Nephron progenitor cell (in vitro differentiated cells): ENCODE data around the gene SLC29A3.
"Not testable (repeated sequence)": the region's sequence is repeated elsewhere in the genome, so short reads cannot be mapped to it uniquely, and the experiment has no call there.

Experiments used
- DNase-seq: peaks from one replicate; pipeline ENCODE4 v3.0.0; 2021
- H3K27ac Mint-ChIP-seq: 2 replicates; pipeline ENCODE4 v1.8.0; 2021; ENCODE audit warnings: mild to moderate bottlenecking, moderate library complexity, mixed read lengths
- H3K27me3 Mint-ChIP-seq: 2 replicates; pipeline ENCODE4 v1.8.0; 2021; ENCODE audit warnings: mild to moderate bottlenecking, low read depth, mixed read lengths; ENCODE audit not compliant: poor library complexity
- H3K36me3 Mint-ChIP-seq: 2 replicates; pipeline ENCODE4 v1.8.0; 2021; ENCODE audit warnings: low read depth, mixed read lengths
- H3K4me1 Mint-ChIP-seq: 2 replicates; pipeline ENCODE4 v1.8.0; 2021; ENCODE audit warnings: mixed read lengths
- H3K4me3 Mint-ChIP-seq: 2 replicates; pipeline ENCODE4 v1.8.0; 2021; ENCODE audit warnings: mild to moderate bottlenecking, moderate library complexity, mixed read lengths
- H3K9me3 Mint-ChIP-seq: 2 replicates; pipeline ENCODE4 v1.8.0; 2021; ENCODE audit warnings: mild to moderate bottlenecking, moderate library complexity, mixed read lengths
- CTCF ChIP-seq: fragments of 200-600 bp; sonication (generic); IDR thresholded peaks from 2 replicates; pipeline ENCODE4 v1.5.0; 2021; ENCODE audit warnings: antibody characterized with exemption

Gene SLC29A3

GRCh38 chr10:71296086-71296485 lies 23.0 kb upstream of the SLC29A3 start:
- Mint-ChIP-seq H3K27ac (no peak overlapping the region), H3K36me3 (peaks cover 66% of the 10 kb centered on the region), H3K9me3 (no peaks in the 10 kb centered on the region), H3K27me3 (no peaks in the 10 kb centered on the region), H3K4me3 (no peak overlapping the region), H3K4me1 (no peaks in the 10 kb centered on the region)
- no peak for DNase-seq
- TF ChIP-seq CTCF = no peak

- H3K27ac Mint-ChIP-seq, H3K9me3 Mint-ChIP-seq, H3K4me1 Mint-ChIP-seq, DNase-seq, H3K4me3 Mint-ChIP-seq, H3K27me3 Mint-ChIP-seq: not testable (repeated sequence)
- peaks cover 60% of the 10 kb centered on the region for H3K36me3 Mint-ChIP-seq
Measured at GRCh38 chr10:71296811-71297210, 22.2 kb upstream of the SLC29A3 start.

GRCh38 chr10:71297343-71297742 lies 21.7 kb upstream of the SLC29A3 start:
- no peak for DNase-seq
- no peaks in the 10 kb centered on the region for H3K9me3 Mint-ChIP-seq
- H3K27me3 Mint-ChIP-seq = no peaks in the 10 kb centered on the region
- H3K4me3 Mint-ChIP-seq = no peak overlapping the region
- peaks cover 60% of the 10 kb centered on the region for H3K36me3 Mint-ChIP-seq
- TF ChIP-seq CTCF = no peak
- H3K4me1 Mint-ChIP-seq = no peaks in the 10 kb centered on the region
- H3K27ac Mint-ChIP-seq = no peak overlapping the region

- DNase-seq = no peak
- H3K9me3 Mint-ChIP-seq = no peaks in the 10 kb centered on the region
- H3K36me3 Mint-ChIP-seq = peaks cover 46% of the 10 kb centered on the region
- peak overlapping the region; percentile 58 for H3K27ac Mint-ChIP-seq
- no peak for TF ChIP-seq CTCF
- H3K27me3 Mint-ChIP-seq = no peaks in the 10 kb centered on the region
- H3K4me1 Mint-ChIP-seq = no peaks in the 10 kb centered on the region
- no peak overlapping the region for H3K4me3 Mint-ChIP-seq
Measured at GRCh38 chr10:71299071-71299785, 19.8 kb upstream of the SLC29A3 start.

- Mint-ChIP-seq H3K27me3 (no peaks in the 10 kb centered on the region), H3K4me3 (no peak overlapping the region)
Measured at GRCh38 chr10:71300555-71301370, 18.3 kb upstream of the SLC29A3 start.

More at GRCh38 chr10:71300555-71301370, 18.3 kb upstream of the SLC29A3 start:
- TF ChIP-seq CTCF = no peak
- no peaks in the 10 kb centered on the region for H3K4me1 Mint-ChIP-seq
- no peak overlapping the region for H3K27ac Mint-ChIP-seq
- DNase-seq = no peak
- H3K9me3 Mint-ChIP-seq = no peaks in the 10 kb centered on the region
- H3K36me3 Mint-ChIP-seq = peaks cover 38% of the 10 kb centered on the region
